Measurements from ENCODE around the gene AOPEP.

The AOPEP gene

GRCh38 chr9:94922098-94922607 lies 195.7 kb downstream of the AOPEP start:
- no peak overlapping the region for H3K27ac ChIP-seq (ENCODE audit: extremely low read depth, low read depth, low read length)
- TF ChIP-seq SCRT2 (tag by site-specific recombination; IDR thresholded peaks at IDR 0.05), result no peak
- no peak for TF ChIP-seq ZNF791 (tag by site-specific recombination; IDR thresholded peaks at IDR 0.05)
- no peak for TF ChIP-seq ZNF544 (tag by site-specific recombination; IDR thresholded peaks at IDR 0.05)
- TF ChIP-seq GLI4 (tag by site-specific recombination; IDR thresholded peaks at IDR 0.05), result no peak
- TF ChIP-seq ZNF16 (tag by site-specific recombination; IDR thresholded peaks at IDR 0.05; ENCODE audit: low read depth), result no peak
- TF ChIP-seq CTCF (tag by site-specific recombination; IDR thresholded peaks at IDR 0.05), result no peak
- no peak for TF ChIP-seq OSR2 (tag by site-specific recombination; IDR thresholded peaks at IDR 0.05)
- no peak for TF ChIP-seq ZNF214 (tag by site-specific recombination; IDR thresholded peaks at IDR 0.05; ENCODE audit: borderline replicate concordance)
- no peak for TF ChIP-seq ZNF146 (tag by site-specific recombination; IDR thresholded peaks at IDR 0.05)
- no peak for TF ChIP-seq ZBTB21 (tag by site-specific recombination; IDR thresholded peaks at IDR 0.05)
- TF ChIP-seq ZBTB44 (tag by site-specific recombination; IDR thresholded peaks at IDR 0.05), result no peak
- TF ChIP-seq ZNF510 (tag by site-specific recombination; IDR thresholded peaks at IDR 0.05; ENCODE audit: insufficient replicate concordance), result no peak
- no peak for TF ChIP-seq ZNF610 (tag by site-specific recombination; IDR thresholded peaks at IDR 0.05; ENCODE audit: borderline replicate concordance)
- TF ChIP-seq ZNF335 (tag by site-specific recombination; conservative IDR thresholded peaks at IDR 0.05), result no peak
- TF ChIP-seq ZNF140 (tag by site-specific recombination; IDR thresholded peaks at IDR 0.05), result no peak
- no peak for TF ChIP-seq BCL11A (tag by site-specific recombination; IDR thresholded peaks at IDR 0.05; ENCODE audit: low read depth)
- TF ChIP-seq EGR2 (tag by site-specific recombination; IDR thresholded peaks at IDR 0.05; ENCODE audit: low read depth), result no peak
- no peak for TF ChIP-seq ZNF155 (tag by site-specific recombination; IDR thresholded peaks at IDR 0.05)
- CTCF ChIA-PET, result no interaction called here
- no peaks in the 10 kb centered on the region for H3K4me1 ChIP-seq (ENCODE audit: control insufficient read depth, insufficient read depth, low read length)
- POLR2A ChIA-PET, result no interaction called here
- H3K9me3 ChIP-seq (ENCODE audit: control insufficient read depth, insufficient read depth, low read depth, low read length), result no peaks in the 10 kb centered on the region
- no peaks in the 10 kb centered on the region for H3K36me3 ChIP-seq (ENCODE audit: control insufficient read depth in 2 of 2, insufficient read depth in 1 of 2, low read length in 2 of 2)
- no peak overlapping the region for H3K4me3 ChIP-seq (ENCODE audit: low read depth, low read length)

- H3K9me3 ChIP-seq (ENCODE audit: control insufficient read depth, insufficient read depth, low read depth, low read length), result no peaks in the 10 kb centered on the region
- H3K27ac ChIP-seq (ENCODE audit: extremely low read depth, low read depth, low read length), result no peak overlapping the region
- H3K4me3 ChIP-seq (ENCODE audit: low read depth, low read length), result no peak overlapping the region
- no peaks in the 10 kb centered on the region for H3K36me3 ChIP-seq (ENCODE audit: control insufficient read depth in 2 of 2, insufficient read depth in 1 of 2, low read length in 2 of 2)
- H3K4me1 ChIP-seq (ENCODE audit: control insufficient read depth, insufficient read depth, low read length), result no peaks in the 10 kb centered on the region
- CTCF ChIA-PET, result interaction anchor here (0.6 to 1.3 kb wide), 2 partner anchors 118 to 140 kb away, joined by 3 to 5 read pairs; no protein-coding TSS in a partner anchor
- POLR2A ChIA-PET, result no interaction called here
- TF ChIP-seq SCRT2 (tag by site-specific recombination; IDR thresholded peaks at IDR 0.05) (no peak), ZNF791 (tag by site-specific recombination; IDR thresholded peaks at IDR 0.05) (no peak), ZNF561 (tag by site-specific recombination; IDR thresholded peaks at IDR 0.05; ENCODE audit: borderline replicate concordance) (no peak), ZNF138 (tag by site-specific recombination; IDR thresholded peaks at IDR 0.05; ENCODE audit: borderline replicate concordance) (no peak), ZNF596 (tag by site-specific recombination; IDR thresholded peaks at IDR 0.05) (no peak), KLF17 (tag by site-specific recombination; IDR thresholded peaks at IDR 0.05) (no peak), ZNF677 (tag by site-specific recombination; IDR thresholded peaks at IDR 0.05) (no peak), PRDM4 (tag by site-specific recombination; IDR thresholded peaks at IDR 0.05) (no peak), WT1 (tag by site-specific recombination; IDR thresholded peaks at IDR 0.05) (no peak), ZNF610 (tag by site-specific recombination; IDR thresholded peaks at IDR 0.05; ENCODE audit: borderline replicate concordance) (no peak), KLF9 (tag by site-specific recombination; IDR thresholded peaks at IDR 0.05; ENCODE audit: low read depth) (no peak), ZNF423 (tag by site-specific recombination; IDR thresholded peaks at IDR 0.05) (no peak), ZNF175 (tag by site-specific recombination; IDR thresholded peaks at IDR 0.05) (no peak), GLIS2 (tag by site-specific recombination; IDR thresholded peaks at IDR 0.05) (no peak)
Measured at GRCh38 chr9:94922691-94923107, 196.2 kb downstream of the AOPEP start.

Data from HEK293 (cell line).